Activated naive CD4-positive, alpha-beta T cell treated with anti-CD3 and anti-CD28 coated beads, Interleukin-2, amount 50 U/mL, for 24 hours (primary cell): Measurements from ENCODE around the gene SCRG1.
A peak's percentile ranks its signal among the peaks of the same experiment; 100 is the strongest.

Source experiments
- H3K27ac Mint-ChIP-seq: one replicate; pipeline ENCODE4 v1.8.0; 2021; ENCODE audit warnings: mild to moderate bottlenecking, mixed read lengths
- H3K27me3 Mint-ChIP-seq: one replicate; pipeline ENCODE4 v1.8.0; 2021; ENCODE audit warnings: mixed read lengths
- H3K36me3 Mint-ChIP-seq: one replicate; pipeline ENCODE4 v1.8.0; 2021; ENCODE audit warnings: mixed read lengths
- H3K4me1 Mint-ChIP-seq: one replicate; pipeline ENCODE4 v1.8.0; 2021; ENCODE audit warnings: mixed read lengths
- H3K4me3 Mint-ChIP-seq: one replicate; pipeline ENCODE4 v1.8.0; 2021; ENCODE audit warnings: mild to moderate bottlenecking, mixed read lengths
- H3K9me3 Mint-ChIP-seq: one replicate; pipeline ENCODE4 v1.8.0; 2021; ENCODE audit warnings: mixed read lengths

SCRG1 gene

DNA sequence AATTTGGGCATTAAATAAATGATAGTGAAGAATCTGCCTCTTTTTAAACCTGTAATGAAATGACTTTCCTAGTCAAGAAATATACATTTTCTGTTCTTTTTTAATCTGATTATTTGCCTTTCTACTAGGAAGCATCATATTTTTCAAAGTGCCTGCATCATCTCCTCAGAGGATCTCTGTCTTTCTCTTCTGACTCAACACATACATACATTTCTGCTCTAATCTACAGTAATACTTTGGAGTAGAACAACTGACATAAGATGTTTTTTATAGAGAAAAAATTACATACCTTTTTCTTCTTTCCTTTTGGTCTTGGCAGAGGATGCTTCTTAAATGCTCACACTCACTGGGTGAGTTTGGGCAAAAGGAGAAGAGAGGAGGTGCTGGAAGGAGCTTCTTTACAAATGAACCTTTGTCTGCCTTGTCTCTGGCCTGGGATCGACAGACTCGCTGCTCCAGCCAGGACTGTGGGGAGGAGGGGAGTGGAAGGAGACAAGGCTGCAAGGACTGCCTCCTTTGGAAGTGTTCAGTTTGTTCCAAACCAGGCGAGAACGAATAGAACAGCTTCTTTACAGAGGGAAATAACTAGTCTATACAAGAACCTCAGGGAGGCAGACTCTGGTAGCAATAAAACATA lies at the start of gene SCRG1:
SCRG1 (minus strand) TSS at position 338 of the 637 bp plus-strand sequence. CDS start 7,702 bp downstream, outside the sequence.
- Mint-ChIP-seq H3K27ac (no peak within 1 kb of the TSS), H3K4me1 (no peaks in the 10 kb centered on the region), H3K27me3 (peaks cover 2% of the 10 kb centered on the region), H3K9me3 (no peaks in the 10 kb centered on the region), H3K4me3 (no peak within 1 kb of the TSS), H3K36me3 (peaks cover 2% of the 10 kb centered on the region)

- no peak overlapping the region for H3K27ac Mint-ChIP-seq
- no peak overlapping the region for H3K4me3 Mint-ChIP-seq
- H3K27me3 Mint-ChIP-seq = peaks cover 2% of the 10 kb centered on the region
- no peaks in the 10 kb centered on the region for H3K9me3 Mint-ChIP-seq
- no peaks in the 10 kb centered on the region for H3K4me1 Mint-ChIP-seq
- H3K36me3 Mint-ChIP-seq = no peaks in the 10 kb centered on the region
Measured at GRCh38 chr4:173448103-173448502, 49.2 kb upstream of the SCRG1 start.

- Mint-ChIP-seq H3K4me3 (no peak overlapping the region), H3K27me3 (peaks cover 2% of the 10 kb centered on the region), H3K27ac (no peak overlapping the region), H3K36me3 (no peaks in the 10 kb centered on the region), H3K4me1 (peaks cover 3% of the 10 kb centered on the region), H3K9me3 (no peaks in the 10 kb centered on the region)
Measured at GRCh38 chr4:173446416-173446815, 47.5 kb upstream of the SCRG1 start.

DNA sequence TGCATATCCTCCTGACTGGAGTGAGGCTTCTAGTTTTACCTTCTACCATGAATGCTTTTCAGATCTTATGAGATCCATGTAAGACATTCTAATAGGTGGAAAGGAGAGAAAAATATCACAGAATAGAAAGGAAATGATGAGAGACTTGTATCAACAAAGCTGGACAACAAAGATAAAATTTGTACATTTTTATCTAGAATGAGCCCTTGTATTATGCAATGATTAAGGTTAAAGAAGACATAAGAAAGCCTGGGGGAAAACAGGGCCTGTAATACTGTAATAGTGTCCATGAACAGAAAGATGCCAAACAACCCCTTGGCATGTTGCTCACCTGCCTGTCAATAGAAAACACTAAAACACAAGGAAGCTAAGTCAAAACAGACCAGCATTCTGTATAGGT lies 44.2 kb upstream of the SCRG1 start:
- Mint-ChIP-seq H3K27ac (no peak overlapping the region), H3K27me3 (no peaks in the 10 kb centered on the region), H3K9me3 (no peaks in the 10 kb centered on the region), H3K36me3 (no peaks in the 10 kb centered on the region), H3K4me3 (no peak overlapping the region), H3K4me1 (peaks cover 5% of the 10 kb centered on the region)

DNA sequence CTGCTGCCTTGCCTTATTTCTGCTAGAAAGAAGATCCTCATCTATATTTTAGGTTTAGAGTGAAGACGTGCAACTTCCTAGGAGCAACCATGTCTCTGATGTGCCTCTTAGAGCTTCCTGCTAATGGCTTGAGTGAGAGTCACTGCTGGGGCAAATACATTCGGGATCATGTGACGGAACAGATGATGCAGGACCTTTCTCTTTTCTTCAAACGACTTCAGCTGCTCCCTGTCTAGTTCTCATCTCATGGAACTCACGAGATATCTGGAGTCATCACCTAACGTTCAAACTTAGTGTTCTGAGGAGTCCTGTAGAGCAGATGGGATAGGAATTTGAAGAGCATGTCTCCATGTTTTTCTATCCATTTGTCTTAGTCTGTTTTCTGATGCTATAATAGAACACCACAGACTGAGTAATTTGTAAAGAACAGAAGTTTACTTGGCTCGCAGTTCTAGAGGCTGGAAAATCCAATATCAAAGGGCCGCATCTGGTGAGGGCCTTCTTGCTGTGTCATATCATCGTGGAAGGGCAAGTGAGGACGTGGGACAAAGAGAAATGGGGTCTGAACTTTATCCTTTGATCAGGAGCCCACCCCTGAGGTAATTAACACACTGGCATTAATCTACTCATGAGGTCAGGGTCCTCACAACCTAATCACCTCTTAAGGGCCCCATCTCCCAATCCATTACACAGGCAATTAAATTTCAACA lies 43.5 kb upstream of the SCRG1 start:
- peaks cover 5% of the 10 kb centered on the region for H3K4me1 Mint-ChIP-seq
- no peaks in the 10 kb centered on the region for H3K27me3 Mint-ChIP-seq
- H3K36me3 Mint-ChIP-seq = no peaks in the 10 kb centered on the region
- no peaks in the 10 kb centered on the region for H3K9me3 Mint-ChIP-seq
- no peak overlapping the region for H3K4me3 Mint-ChIP-seq
- H3K27ac Mint-ChIP-seq = no peak overlapping the region

DNA sequence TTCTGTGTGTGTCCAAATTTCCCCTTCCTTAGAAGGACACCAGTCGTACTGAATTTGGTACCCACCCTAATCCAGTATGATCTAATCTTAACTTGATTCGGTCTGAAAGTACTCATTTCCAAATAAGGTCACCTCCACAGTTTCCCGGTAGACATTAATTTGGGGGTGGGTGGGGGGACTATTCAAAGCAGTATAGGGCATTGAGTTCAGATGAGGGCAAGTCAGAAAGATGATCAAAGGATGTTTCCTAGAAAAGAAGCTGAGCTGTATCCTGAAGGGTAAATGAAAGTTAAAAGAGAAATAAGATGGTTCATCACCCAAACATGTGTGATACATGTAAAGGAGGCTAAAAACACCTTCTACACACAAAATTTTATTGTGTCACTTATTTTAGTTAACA lies 42.0 kb upstream of the SCRG1 start:
- Mint-ChIP-seq H3K9me3 (no peaks in the 10 kb centered on the region), H3K27ac (no peak overlapping the region), H3K36me3 (no peaks in the 10 kb centered on the region), H3K4me1 (peaks cover 5% of the 10 kb centered on the region), H3K27me3 (peaks cover 2% of the 10 kb centered on the region), H3K4me3 (no peak overlapping the region)

GRCh38 chr4:173436771-173437265 lies 37.9 kb upstream of the SCRG1 start:
- H3K27ac Mint-ChIP-seq = no peak overlapping the region
- no peak overlapping the region for H3K4me3 Mint-ChIP-seq
- H3K9me3 Mint-ChIP-seq = no peaks in the 10 kb centered on the region
- peaks cover 2% of the 10 kb centered on the region for H3K27me3 Mint-ChIP-seq
- H3K4me1 Mint-ChIP-seq = peaks cover 5% of the 10 kb centered on the region
- H3K36me3 Mint-ChIP-seq = no peaks in the 10 kb centered on the region

GRCh38 chr4:173436149-173436579 lies 37.2 kb upstream of the SCRG1 start:
- H3K27me3 Mint-ChIP-seq = peaks cover 2% of the 10 kb centered on the region
- H3K4me3 Mint-ChIP-seq = no peak overlapping the region
- H3K27ac Mint-ChIP-seq = no peak overlapping the region
- no peaks in the 10 kb centered on the region for H3K36me3 Mint-ChIP-seq
- no peaks in the 10 kb centered on the region for H3K4me1 Mint-ChIP-seq
- H3K9me3 Mint-ChIP-seq = no peaks in the 10 kb centered on the region

- H3K36me3 Mint-ChIP-seq = no peaks in the 10 kb centered on the region
- H3K9me3 Mint-ChIP-seq = no peaks in the 10 kb centered on the region
- H3K27ac Mint-ChIP-seq = no peak overlapping the region
- peaks cover 2% of the 10 kb centered on the region for H3K27me3 Mint-ChIP-seq
- H3K4me3 Mint-ChIP-seq = no peak overlapping the region
- no peaks in the 10 kb centered on the region for H3K4me1 Mint-ChIP-seq
Measured at GRCh38 chr4:173434231-173434630, 35.3 kb upstream of the SCRG1 start.

GRCh38 chr4:173433447-173433846 lies 34.5 kb upstream of the SCRG1 start:
- Mint-ChIP-seq H3K9me3 (no peaks in the 10 kb centered on the region), H3K4me1 (no peaks in the 10 kb centered on the region), H3K4me3 (no peak overlapping the region), H3K27me3 (peaks cover 2% of the 10 kb centered on the region), H3K36me3 (no peaks in the 10 kb centered on the region), H3K27ac (no peak overlapping the region)

DNA sequence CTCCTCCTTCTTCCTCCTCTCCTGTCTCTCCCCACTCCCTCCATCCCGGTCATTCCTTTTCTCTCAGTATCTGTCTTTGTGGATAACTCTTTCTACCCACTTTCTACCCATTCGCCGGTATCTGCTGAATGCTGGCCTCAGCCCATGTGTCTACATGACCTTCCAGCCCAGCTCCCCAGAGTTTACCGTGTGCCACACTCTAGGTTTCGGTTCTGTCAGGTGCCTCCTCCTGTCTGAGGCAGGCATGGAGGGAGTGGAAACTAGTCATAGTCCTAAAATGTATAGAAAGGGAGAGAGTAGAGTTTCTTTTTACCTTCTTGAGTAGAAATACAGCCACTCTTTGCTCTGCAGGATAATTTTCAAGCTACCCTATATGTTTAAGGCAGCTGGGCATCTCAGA lies 33.5 kb upstream of the SCRG1 start:
- Mint-ChIP-seq H3K4me1 (no peaks in the 10 kb centered on the region), H3K36me3 (no peaks in the 10 kb centered on the region), H3K9me3 (no peaks in the 10 kb centered on the region), H3K4me3 (no peak overlapping the region), H3K27ac (no peak overlapping the region), H3K27me3 (peaks cover 2% of the 10 kb centered on the region)

GRCh38 chr4:173426064-173426463 lies 27.1 kb upstream of the SCRG1 start:
- peaks cover 19% of the 10 kb centered on the region for H3K4me1 Mint-ChIP-seq
- no peaks in the 10 kb centered on the region for H3K36me3 Mint-ChIP-seq
- H3K9me3 Mint-ChIP-seq = no peaks in the 10 kb centered on the region
- no peaks in the 10 kb centered on the region for H3K27me3 Mint-ChIP-seq
- peak overlapping the region; percentile 17 for H3K27ac Mint-ChIP-seq
- H3K4me3 Mint-ChIP-seq = no peak overlapping the region

DNA sequence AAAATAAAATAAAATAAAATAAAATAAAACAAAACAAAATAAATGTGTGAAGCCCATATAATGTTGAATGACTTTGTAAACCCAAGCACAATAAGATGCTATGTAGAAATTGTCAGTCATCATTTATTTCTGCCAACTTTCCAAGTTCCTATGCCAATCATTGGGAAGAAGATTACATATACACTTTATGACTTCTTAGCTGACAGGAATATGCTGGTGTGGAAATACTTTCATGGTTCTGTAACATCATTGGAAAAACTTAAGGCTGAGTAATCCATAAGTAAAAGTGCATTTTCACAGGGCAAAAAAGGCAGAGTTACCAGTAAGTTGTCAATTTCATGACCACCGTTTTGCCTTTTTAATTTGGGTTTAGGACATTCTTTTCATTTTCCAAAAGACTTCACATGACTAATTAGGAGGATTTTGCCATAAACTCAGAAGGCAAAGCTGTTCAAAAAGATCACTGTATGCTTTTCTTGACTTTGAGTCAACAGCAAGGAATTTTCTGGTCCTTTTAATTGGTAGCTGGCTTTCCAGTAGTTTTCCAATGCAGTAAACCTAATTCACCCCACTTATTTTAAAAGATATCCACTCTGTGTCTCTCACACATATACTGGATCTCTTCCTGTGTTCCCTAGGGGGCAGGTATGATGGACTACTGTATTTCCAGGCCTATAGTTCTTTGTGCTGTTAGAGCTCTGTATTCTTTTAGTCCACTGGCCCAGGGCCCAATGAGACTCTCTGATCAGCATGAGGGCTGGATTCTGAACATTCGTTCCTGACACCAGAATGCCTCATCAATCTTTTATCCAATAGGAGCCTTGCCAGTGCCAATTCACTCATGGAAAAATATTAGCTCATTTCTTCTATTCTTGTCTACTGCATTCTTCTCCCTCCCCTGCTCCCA lies 26.2 kb upstream of the SCRG1 start:
- Mint-ChIP-seq H3K27ac (no peak overlapping the region), H3K4me3 (no peak overlapping the region), H3K27me3 (no peaks in the 10 kb centered on the region), H3K9me3 (no peaks in the 10 kb centered on the region), H3K4me1 (peaks cover 22% of the 10 kb centered on the region), H3K36me3 (no peaks in the 10 kb centered on the region)

DNA sequence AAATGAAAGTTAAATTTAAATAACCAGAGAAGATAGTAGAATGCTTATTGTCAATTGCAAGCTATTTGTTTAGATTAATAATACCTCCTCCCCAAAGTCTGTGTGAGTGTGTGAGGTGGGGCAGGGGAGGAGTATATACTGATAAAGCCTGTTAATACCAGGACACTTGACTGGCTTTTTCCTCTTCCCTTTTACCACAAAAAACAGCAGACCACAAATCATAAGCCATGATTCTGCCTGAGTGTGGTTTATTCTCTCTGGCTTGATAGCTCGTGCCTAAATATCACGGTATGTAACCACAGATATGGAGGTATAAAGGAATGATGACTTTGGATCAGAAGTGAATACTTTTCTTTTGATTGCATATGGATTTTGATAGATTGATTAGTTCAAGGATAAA lies 21.9 kb upstream of the SCRG1 start:
- Mint-ChIP-seq H3K9me3 (no peaks in the 10 kb centered on the region), H3K36me3 (no peaks in the 10 kb centered on the region), H3K4me3 (no peak overlapping the region), H3K4me1 (peaks cover 8% of the 10 kb centered on the region), H3K27me3 (no peaks in the 10 kb centered on the region), H3K27ac (no peak overlapping the region)

GRCh38 chr4:173420324-173420752 lies 21.4 kb upstream of the SCRG1 start:
- Mint-ChIP-seq H3K27ac (no peak overlapping the region), H3K4me3 (no peak overlapping the region), H3K4me1 (peaks cover 3% of the 10 kb centered on the region), H3K9me3 (no peaks in the 10 kb centered on the region), H3K36me3 (no peaks in the 10 kb centered on the region), H3K27me3 (no peaks in the 10 kb centered on the region)

- no peaks in the 10 kb centered on the region for H3K36me3 Mint-ChIP-seq
- H3K4me3 Mint-ChIP-seq = no peak overlapping the region
- H3K27ac Mint-ChIP-seq = no peak overlapping the region
- no peaks in the 10 kb centered on the region for H3K9me3 Mint-ChIP-seq
- H3K4me1 Mint-ChIP-seq = peaks cover 3% of the 10 kb centered on the region
- H3K27me3 Mint-ChIP-seq = no peaks in the 10 kb centered on the region
Measured at GRCh38 chr4:173418639-173419038, 19.7 kb upstream of the SCRG1 start.
